ENCODE data around the gene PDZRN4.
"Not testable (repeated sequence)": the region's sequence is repeated elsewhere in the genome, so short reads cannot be mapped to it uniquely, and the experiment has no call there.

Gene PDZRN4

GRCh38 chr12:41286426-41286825 lies 98.3 kb downstream of the PDZRN4 start:
- DNase-seq, result peak; percentile 17

DNA sequence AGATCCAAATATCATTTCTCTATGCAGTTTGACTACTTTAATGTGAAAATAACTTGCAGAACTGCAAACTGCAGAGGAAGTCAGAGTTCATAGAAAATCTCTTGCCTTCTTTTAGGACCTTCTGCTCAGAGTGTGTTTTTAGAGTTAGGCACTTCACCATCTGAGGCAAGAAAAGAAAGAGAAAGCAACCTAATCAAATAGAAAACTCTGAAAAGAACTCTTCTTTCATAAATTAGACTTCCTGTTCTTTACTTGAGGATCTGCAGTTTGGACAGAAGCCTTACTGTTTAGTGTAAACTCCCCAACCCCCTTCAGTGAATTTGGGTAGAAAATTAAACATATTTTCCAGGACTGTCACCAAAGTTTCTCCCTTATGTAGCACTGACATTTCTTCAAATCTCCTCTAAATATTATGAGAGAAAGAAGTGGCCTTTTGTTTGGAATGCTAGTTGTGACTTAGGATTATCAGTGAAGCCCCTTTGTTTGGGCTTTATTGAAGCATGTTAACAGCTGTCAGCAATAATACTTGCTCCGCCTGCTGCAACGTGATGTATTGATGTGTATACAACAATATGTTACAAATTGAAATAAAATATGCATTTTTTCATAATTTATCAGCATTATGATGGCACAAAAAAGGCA lies 99.5 kb downstream of the PDZRN4 start:
- DNase-seq, result no peak

- no peak for DNase-seq
Measured at GRCh38 chr12:41288142-41288811, 100.2 kb downstream of the PDZRN4 start.

GRCh38 chr12:41289501-41289900 lies 101.4 kb downstream of the PDZRN4 start:
- no peak for DNase-seq

DNA sequence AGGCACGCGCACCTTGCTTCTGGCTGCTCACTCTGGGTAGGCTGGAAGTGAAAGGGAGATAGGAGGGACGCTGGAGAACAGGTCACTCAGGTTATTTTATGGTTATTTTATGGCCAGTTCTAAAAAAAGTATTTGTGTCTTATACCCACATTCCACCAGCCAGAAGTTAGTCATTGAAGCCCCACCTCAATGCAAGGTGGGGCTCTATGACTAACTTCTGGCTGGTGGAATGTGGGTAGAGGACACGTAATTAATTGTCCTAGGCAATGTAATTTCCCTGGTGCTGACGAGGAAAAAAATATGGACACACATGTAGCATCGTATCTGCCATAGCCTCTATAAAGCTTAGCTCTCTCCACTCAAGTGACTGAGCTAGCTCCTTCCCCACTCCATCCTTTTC lies 104.9 kb downstream of the PDZRN4 start:
- no peak for DNase-seq

DNA sequence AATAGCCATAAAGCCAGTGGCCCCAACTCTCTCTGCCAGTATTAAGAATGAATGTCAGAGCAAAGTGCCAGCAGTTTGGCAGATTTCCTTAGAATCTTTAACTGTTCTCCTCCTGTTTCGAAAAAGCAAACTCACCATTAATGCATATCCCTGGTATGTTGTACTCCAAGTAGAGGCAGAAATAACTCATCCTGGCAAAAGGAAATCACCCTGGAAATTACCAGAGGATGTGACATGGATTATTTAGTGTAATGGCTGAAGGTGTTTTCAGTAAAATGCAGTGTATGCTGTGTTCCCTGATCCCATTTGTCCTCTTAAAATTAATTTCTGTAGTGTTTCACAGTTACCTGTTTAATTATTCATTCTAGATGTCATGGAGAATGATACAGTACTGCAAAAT lies 105.3 kb downstream of the PDZRN4 start:
- no peak for DNase-seq

GRCh38 chr12:41302979-41303403 lies 114.9 kb downstream of the PDZRN4 start:
- no peak for DNase-seq

DNA sequence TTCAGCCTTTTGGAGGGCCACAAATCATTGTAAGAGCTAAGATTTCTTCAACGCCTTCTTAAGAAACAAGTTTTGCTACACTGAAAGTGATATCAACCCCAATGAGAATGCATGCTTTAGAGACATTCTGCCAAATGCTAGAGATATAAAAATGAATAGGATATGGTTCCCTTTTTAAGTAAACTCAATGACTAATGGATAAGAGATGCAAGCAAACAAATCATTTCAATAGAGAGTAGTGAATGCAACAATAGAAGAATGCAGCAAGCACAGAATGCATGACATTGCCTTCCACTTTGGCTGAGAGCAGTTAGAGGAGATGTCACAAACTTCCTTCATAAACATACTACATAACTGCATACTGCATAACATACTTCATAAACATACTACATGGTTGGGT lies 116.4 kb downstream of the PDZRN4 start:
- no peak for DNase-seq

- no peak for DNase-seq
Measured at GRCh38 chr12:41310367-41310766, 122.2 kb downstream of the PDZRN4 start.

DNA sequence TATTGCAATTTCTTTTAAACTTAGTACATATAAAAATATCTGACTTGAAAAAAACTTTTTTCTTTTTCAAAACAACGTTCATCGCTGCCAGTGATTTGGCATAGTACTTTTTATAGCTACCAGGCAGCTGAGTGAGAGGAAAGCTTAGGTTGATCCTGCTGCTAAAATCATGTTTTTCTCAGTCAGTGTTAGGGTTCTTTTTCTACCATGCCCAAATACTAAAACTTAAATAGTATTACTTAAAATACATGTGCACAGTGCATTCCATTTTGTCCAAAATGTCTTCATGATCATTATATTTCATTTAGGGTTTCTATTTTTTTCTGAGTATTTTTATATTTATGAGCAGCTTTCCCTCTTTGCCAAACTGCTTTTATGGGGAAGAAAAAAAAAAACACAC lies 123.8 kb downstream of the PDZRN4 start:
- DNase-seq, result no peak

- not testable (repeated sequence) for DNase-seq
Measured at GRCh38 chr12:41312451-41312850, 124.3 kb downstream of the PDZRN4 start.

GRCh38 chr12:41325336-41325735 lies 137.2 kb downstream of the PDZRN4 start:
- no peak for DNase-seq

GRCh38 chr12:41327096-41327895 lies 139.2 kb downstream of the PDZRN4 start:
- DNase-seq, result no peak

- no peak for DNase-seq
Measured at GRCh38 chr12:41333974-41334373, 145.9 kb downstream of the PDZRN4 start.

GRCh38 chr12:41334390-41334789 lies 146.3 kb downstream of the PDZRN4 start:
- no peak for DNase-seq

DNA sequence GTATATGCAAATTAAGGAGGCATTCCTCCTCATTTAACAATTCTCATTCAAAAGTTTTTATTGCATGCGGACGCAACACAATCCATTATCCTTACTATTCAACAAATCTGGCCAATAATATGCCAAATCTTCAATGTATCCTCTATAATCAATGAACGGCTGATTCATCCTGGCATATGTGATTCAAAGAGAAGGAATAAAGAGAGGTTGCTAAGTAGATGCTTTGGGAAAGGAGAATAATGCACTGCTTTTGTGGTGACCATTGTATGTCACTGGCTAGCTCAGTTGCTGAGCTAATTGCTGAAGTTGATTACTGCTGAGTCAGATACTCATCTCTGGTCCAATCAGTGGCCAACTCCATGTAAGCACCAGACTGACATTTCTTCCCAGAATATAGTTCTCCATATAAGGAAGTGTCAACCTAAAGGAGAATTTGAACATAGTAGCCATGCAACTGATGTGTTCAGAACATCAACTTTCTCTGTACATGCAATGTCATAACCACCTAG lies 148.0 kb downstream of the PDZRN4 start:
- DNase-seq, result no peak

DNA sequence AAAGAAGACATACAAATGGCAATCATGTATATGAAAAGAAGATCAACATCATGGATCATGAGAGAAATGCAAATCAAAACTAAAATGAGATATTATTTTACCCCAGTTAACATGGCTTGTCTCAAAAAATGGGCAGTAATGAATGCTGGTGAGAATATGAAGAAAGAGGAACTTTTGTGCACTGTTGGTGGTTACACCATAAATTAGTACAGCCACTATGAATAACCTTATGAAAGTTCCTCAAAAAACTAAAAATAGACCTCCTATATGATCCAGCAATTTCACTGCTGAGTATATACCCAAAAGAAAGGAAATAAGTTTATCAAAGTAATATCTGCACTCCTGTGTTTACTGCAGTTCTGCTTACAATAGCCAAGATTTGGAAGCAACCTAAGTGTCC lies 151.7 kb downstream of the PDZRN4 start:
- DNase-seq, result no peak

- no peak for DNase-seq
Measured at GRCh38 chr12:41344776-41345470, 156.8 kb downstream of the PDZRN4 start.

DNA sequence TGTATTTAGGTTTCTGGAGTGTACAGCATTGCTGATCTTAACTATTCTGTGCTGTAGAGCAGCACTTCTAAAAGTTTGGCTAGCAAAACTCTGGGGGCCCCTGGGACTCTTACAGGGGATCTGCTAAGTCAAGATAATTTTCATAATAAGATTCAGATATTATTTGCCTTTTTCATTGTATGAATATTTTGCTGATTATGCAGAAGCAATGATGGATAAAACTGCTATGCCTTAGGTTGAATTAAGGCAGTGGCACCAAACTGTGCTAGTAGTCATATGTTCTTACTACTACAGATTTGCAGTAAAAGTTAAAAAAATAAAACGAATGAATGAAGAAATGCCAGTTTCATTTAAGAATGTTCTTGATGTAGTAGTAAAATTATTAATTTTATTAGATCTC lies 160.1 kb downstream of the PDZRN4 start:
- DNase-seq, result no peak

- no peak for DNase-seq
Measured at GRCh38 chr12:41356181-41356580, 168.1 kb downstream of the PDZRN4 start.

- no peak for DNase-seq
Measured at GRCh38 chr12:41361738-41362137, 173.6 kb downstream of the PDZRN4 start.

DNA sequence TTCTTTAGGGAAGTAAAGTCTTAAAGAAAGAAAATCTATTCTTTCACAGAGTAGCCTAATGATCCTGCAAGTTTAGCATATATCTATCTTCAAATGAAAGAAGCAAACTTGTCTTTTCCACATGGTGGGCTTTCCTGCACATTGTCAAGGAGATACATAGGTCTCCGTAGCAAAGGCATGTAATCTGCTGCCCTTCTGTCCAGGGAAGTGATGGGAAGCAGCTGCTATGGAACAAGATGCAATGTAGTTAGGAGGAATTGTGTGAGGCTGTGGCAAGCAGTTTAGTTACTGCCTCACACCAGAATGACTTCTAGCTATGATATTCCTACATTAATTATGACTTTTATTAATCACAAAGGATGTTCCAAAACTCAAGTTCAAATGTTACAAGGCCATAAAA lies 174.4 kb downstream of the PDZRN4 start:
- DNase-seq, result no peak

GRCh38 chr12:41362931-41363330 lies 174.8 kb downstream of the PDZRN4 start:
- no peak for DNase-seq
